ENCODE results near the gene TAF15. TPM values are rescaled to one million over a fixed set of nuclear protein-coding genes. Genes with fewer than 3 reads are reported as not detected.

Gene TAF15
- polyA plus RNA-seq, 1 experiment: 51.6 TPM

- no peak for DNase-seq (ENCODE audit: low read depth, low spot score)
- no peak overlapping the region for H3K27ac ChIP-seq (ENCODE audit: low read depth, low read length)
- no peaks in the 10 kb centered on the region for H3K9me3 ChIP-seq (ENCODE audit: control insufficient read depth, insufficient read depth, low read length)
- TF ChIP-seq CTCF (IDR thresholded peaks at IDR 0.05; ENCODE audit: low read depth, low read length): no peak
- ChIA-PET CTCF (interaction anchor here (1.0 to 1.8 kb wide), 3 partner anchors 42 to 162 kb away, joined by 3 to 4 read pairs (median 3); no protein-coding TSS in a partner anchor), POLR2A (no interaction called here)
- H3K27me3 ChIP-seq (ENCODE audit: control insufficient read depth, insufficient read depth, low read length): no peaks in the 10 kb centered on the region
- no peak overlapping the region for H3K4me3 ChIP-seq (ENCODE audit: low read depth, low read length)
Measured at GRCh38 chr17:35847006-35847405, 37.7 kb downstream of the TAF15 start.

- TF ChIP-seq CTCF (IDR thresholded peaks at IDR 0.05; ENCODE audit: low read depth, low read length): no peak
- ChIA-PET CTCF (interaction anchor here (0.6 to 2.6 kb wide), 12 partner anchors 8 to 301 kb away, joined by 3 to 12 read pairs (median 4); no protein-coding TSS in a partner anchor), POLR2A (no interaction called here)
- DNase-seq (ENCODE audit: low read depth, low spot score): no peak
- Histone ChIP-seq H3K4me3 (ENCODE audit: low read depth, low read length) (no peak overlapping the region), H3K9me3 (ENCODE audit: control insufficient read depth, insufficient read depth, low read length) (no peaks in the 10 kb centered on the region), H3K27ac (ENCODE audit: low read depth, low read length) (no peak overlapping the region), H3K27me3 (ENCODE audit: control insufficient read depth, insufficient read depth, low read length) (no peaks in the 10 kb centered on the region)
Measured at GRCh38 chr17:35847633-35848373, 38.5 kb downstream of the TAF15 start.

- TF ChIP-seq CTCF (IDR thresholded peaks at IDR 0.05; ENCODE audit: low read depth, low read length): peak; percentile 85
- CTCF ChIA-PET: interaction anchor here (0.6 to 2.6 kb wide), 17 partner anchors 8 to 299 kb away, joined by 3 to 14 read pairs (median 3); no protein-coding TSS in a partner anchor
- POLR2A ChIA-PET: no interaction called here
- peak; percentile 32 for DNase-seq (ENCODE audit: low read depth, low spot score)
- no peaks in the 10 kb centered on the region for H3K27me3 ChIP-seq (ENCODE audit: control insufficient read depth, insufficient read depth, low read length)
- no peak overlapping the region for H3K4me3 ChIP-seq (ENCODE audit: low read depth, low read length)
- no peaks in the 10 kb centered on the region for H3K9me3 ChIP-seq (ENCODE audit: control insufficient read depth, insufficient read depth, low read length)
- H3K27ac ChIP-seq (ENCODE audit: low read depth, low read length): no peak overlapping the region
Measured at GRCh38 chr17:35849469-35850348, 40.4 kb downstream of the TAF15 start.

- no peak for DNase-seq (ENCODE audit: low read depth, low spot score)
- H3K4me3 ChIP-seq (ENCODE audit: low read depth, low read length): no peak overlapping the region
- no peaks in the 10 kb centered on the region for H3K27me3 ChIP-seq (ENCODE audit: control insufficient read depth, insufficient read depth, low read length)
- H3K27ac ChIP-seq (ENCODE audit: low read depth, low read length): no peak overlapping the region
- ChIA-PET CTCF (no interaction called here), POLR2A (no interaction called here)
- TF ChIP-seq CTCF (IDR thresholded peaks at IDR 0.05; ENCODE audit: low read depth, low read length): no peak
- H3K9me3 ChIP-seq (ENCODE audit: control insufficient read depth, insufficient read depth, low read length): no peaks in the 10 kb centered on the region
Measured at GRCh38 chr17:35855965-35856364, 46.7 kb downstream of the TAF15 start.

GRCh38 chr17:35856603-35857002, 47.3 kb downstream of the TAF15 start:
- CTCF ChIA-PET: no interaction called here
- TF ChIP-seq CTCF (IDR thresholded peaks at IDR 0.05; ENCODE audit: low read depth, low read length): no peak
- no peak for DNase-seq (ENCODE audit: low read depth, low spot score)
- Histone ChIP-seq H3K27ac (ENCODE audit: low read depth, low read length) (no peak overlapping the region), H3K9me3 (ENCODE audit: control insufficient read depth, insufficient read depth, low read length) (no peaks in the 10 kb centered on the region), H3K4me3 (ENCODE audit: low read depth, low read length) (no peak overlapping the region), H3K27me3 (ENCODE audit: control insufficient read depth, insufficient read depth, low read length) (no peaks in the 10 kb centered on the region)
- POLR2A ChIA-PET: no interaction called here

Measured in AG04450 (cell line).